ENCODE results near the gene CCK. TPM values are rescaled to one million over a fixed set of nuclear protein-coding genes. Genes with fewer than 3 reads are reported as not detected.
A peak's percentile ranks its signal among the peaks of the same experiment; 100 is the strongest.

CCK gene
- total RNA-seq, 1 donor from 2014 or later: not detected

DNA sequence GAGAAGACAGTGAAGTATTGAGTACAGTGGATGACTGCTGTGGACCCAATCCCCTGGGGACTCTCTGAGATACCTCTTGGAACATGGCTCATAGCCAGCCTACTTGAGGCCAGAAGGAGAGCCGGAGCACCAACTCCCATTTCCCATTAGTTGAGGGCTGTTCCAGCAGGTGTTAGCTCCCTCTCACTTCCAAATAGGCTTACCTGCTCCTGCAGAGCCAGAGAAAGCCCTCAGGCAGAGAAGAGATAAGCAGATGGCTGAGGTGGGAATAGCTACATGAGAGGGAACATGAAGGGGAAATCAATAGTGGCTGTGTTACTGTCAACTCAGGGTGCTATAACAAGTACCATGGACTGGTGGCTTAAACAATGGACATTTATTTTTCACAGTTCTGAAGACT, 4.6 kb upstream of the CCK start:
- DNase-seq (ENCODE audit: extremely low read depth, low read depth, low spot score): no peak

DNA sequence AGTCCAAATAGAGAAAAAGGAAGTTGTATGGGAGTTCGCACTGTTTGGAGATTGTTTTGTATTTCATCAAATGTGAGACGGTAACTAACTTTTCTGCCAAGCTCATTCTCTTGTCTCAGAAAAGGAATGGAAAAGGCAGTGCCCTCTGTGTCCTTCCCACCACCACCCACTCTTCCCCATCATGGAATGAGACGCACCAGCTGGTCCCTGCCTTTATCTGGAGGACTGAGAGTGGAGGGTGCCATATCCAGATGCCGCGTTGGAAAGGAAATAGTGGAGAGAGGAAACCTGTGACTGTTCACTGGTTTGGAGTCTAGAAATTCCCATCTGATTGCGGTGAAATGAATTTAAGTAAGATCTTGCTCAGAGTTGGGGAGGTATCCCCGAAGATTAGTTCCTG, 3.7 kb upstream of the CCK start:
- no peak for DNase-seq (ENCODE audit: extremely low read depth, low read depth, low spot score)

DNA sequence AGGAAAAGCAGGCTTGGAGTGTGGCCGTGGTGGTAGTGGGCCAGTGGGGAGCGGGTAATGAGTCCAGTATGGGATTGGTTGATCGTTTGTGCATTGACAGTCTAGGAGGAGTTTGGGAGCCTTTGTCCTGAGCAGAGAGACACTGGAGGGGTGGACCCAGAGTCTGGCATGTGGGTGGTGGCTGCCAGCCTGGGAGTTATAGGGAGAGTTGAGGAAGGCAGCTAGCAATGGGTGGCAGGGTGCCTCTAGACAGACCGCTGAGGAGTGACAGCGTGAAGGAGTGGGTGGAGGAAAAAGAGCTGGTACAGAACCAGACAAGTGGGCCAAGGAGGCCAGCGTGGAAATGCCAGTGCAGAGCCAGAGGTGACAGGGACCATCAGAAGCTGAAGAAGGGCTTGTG, 1.9 kb upstream of the CCK start:
- DNase-seq (ENCODE audit: extremely low read depth, low read depth, low spot score): no peak

DNA sequence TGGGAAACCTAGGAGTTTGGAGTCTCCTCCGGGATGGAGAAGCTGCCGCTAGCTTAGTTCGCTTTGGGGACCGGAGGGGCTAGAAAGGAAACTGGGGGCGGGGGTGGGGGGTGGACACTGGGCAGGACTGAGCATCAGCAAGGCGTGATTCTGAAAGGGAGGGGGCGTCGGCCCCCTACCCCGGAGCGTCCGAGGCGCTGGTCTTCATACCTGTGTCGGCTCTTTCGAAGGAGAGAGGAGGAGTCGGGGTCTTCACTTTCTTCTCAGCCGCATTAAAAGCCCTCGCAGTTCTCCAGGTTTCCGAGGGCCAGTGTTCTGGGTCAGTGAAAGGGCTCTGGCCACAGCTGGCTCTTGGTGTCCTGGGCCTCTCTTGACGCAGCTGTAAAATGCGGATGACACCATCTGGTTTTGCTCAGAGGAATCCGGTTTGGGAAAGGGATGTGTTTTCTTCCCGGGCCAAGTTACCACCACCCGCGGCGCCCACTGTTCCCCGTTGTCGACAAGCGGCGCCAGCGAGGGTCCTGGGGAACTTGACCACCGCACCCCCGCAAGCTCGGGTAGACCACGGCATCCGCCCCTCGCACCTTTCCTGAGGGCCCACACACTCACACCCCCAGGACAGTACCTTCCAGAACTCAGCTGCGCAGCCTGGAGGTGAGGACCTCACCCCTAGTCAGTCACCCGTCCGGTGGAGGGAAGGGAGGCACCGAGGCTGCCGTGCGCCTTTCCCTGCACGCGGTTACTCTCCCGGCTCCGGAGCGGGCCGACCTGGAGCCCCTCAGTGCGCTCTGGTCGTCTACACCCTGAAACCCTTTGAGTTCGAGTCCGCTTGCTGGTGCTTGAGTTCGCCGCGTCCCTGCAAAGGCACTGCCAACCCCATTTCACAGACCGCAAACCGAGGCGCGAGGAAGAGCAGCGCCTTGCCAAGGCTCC, 660 bp downstream of the CCK start:
- no peak for DNase-seq (ENCODE audit: extremely low read depth, low read depth, low spot score)

DNA sequence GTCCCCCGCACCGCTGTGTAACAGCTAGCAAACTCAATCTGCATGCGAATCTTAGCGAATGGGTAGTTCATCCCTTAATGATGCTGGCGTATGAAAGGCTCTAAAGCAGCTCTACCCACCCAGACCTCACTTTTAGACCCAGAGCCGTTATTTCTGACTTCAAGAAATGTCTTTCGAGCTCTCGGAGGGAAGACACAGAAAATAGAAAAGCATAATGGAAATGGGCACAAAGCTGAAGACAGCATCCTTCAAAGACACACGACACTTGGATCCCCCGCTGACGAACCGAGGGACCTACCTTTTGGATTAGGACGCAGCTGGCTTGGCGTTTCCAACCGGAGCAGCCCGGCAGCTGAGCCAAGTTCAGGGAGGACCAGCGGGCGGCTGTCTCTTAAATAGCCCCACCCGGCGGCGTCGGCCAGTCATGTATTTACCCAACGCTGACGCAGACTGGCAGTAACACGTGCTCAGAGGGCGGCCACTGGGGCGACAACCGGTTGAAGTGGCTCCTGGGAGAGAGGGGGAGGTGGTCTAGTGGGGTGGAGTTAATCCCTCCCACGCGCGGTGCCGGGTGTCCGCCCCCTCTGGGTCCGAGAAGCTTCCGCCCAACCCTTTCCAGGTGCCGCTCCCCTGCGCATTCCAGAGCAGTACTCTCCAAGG, 1.5 kb downstream of the CCK start:
- DNase-seq (ENCODE audit: extremely low read depth, low read depth, low spot score): no peak

DNA sequence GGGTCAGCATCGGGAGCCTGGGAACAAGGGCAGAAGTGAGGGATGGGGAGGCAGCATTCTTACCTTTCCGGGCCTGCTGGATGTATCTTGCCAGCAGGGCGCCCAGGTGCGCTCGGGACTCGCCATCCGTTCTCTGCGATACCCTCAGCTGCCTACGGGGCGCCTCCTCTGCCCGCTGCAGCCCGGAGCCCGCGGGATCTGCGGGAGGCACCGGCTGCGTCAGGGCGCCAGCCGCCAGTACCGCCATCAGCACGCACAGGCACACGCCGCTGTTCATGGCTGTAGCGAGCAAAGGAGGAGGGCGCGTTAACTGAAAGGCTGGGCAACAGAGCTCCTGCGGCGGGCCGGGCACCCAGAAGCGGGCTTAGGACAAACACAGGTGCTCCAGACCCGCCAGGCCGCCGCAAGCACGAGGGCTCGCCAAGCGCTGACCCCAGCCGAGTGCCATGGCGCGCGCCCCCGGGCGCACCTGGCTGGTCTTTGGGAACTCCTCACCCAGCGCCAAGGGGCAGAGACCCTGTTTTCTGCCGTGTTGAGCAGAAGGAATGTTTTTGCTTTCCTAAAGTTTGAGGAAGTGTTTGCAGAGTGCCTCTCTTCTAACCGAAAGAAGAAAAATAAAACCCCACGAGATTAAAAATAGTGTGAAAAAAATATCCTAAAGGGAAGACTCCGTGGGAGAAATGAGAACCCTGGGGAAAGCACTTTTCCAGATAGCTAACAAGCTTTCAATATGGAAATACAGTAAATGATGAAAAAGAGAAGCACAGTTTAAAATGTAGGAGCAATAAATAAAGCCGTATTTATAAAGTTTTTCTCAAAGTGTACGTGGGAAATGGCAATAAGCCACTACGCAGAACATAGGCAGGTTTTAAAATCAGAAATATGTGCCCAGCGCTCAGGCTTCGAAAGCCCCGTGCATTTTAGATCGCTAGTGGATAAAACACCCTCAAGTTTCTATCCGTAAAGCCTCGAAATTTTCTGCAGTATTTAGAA, 2.3 kb downstream of the CCK start:
- no peak for DNase-seq (ENCODE audit: extremely low read depth, low read depth, low spot score)

DNA sequence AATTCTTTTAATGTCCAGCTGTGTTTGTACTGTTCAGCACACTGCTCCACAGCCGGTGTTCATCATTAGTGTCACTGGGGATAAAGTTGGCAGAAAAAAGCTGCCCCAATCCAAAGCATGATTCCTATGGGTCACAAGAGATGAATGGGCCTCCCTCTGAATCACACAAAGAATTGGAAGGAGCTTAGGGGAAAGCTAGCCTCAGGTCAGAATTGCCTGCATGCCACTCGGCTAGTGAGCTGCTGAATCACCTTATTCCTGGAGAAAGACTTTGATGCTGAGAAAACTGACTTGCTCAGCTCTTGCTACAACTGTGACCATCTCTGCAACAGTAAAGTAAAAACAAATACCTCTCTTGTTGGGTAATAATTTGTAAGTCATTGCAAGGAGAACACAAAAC, 3.5 kb downstream of the CCK start:
- DNase-seq (ENCODE audit: extremely low read depth, low read depth, low spot score): no peak

DNA sequence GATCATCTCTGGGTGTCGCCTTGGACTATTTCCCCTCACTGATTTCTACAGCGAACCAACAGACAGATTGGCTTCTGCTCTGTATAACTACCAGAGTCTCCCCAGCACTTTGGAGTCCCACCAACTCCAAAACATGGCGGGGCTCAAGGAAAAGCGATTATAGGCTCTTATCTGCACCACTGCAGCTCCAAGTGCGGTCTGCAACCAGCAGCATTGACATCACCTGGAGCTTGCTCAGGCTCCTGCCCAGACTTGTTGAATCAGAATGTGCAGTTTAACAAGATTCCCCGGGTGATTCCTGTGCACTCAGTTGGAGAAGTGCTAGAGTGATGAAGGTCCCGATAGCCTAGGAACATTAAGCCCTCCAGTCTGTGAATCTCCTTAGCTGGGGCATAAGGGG, 9.0 kb downstream of the CCK start:
- no peak for DNase-seq (ENCODE audit: extremely low read depth, low read depth, low spot score)

DNA sequence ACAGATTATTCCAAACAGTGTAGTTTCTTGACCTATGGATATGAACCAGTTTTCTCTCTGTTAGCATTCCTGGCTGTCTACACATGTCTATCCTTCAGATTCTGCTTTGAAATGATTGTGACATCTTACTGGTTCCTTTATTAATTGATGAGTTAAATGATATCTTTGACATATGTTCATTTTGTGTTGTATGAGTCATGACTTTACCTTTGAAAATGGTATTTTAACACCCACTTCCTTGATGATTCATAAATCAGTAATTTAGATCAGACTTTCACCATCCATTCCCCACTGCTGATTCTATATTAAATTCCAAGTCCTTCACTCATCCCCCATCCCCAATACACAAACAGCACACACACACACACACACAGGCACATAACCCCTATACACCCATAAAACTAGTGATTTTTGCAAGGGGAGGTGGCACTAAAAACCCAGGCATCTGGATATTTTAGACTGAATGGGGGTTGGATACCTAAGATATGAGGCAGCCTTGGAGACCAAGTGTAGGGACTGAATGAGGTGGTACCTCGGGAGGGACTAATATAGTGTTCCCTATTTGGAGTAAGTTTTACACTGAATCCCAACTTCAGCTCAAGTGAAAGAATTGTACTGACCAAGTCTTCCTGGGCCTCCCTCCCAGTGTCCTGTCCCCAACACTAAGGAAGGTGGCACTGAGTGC, 9.7 kb downstream of the CCK start:
- no peak for DNase-seq (ENCODE audit: extremely low read depth, low read depth, low spot score)

DNA sequence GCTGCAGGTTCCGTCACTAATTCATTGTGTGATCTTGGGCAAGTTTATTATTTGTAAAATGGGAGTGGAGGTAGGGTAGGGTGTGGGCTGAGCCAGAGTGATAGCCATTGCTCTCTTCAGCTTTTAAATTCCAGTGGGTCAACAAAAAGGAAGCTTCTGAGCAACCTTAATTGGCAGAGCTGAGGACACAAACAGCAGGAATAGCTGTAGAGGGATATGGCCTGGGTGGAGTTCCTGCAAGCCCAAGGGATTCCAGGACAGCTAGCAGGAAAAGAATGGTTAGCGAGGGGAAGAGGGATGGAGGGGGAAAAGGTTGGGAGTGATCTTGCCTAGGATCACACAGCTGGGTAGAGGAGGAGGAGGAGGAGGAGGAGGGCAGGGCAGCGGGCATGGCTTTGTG, 11.4 kb downstream of the CCK start:
- no peak for DNase-seq (ENCODE audit: extremely low read depth, low read depth, low spot score)

DNA sequence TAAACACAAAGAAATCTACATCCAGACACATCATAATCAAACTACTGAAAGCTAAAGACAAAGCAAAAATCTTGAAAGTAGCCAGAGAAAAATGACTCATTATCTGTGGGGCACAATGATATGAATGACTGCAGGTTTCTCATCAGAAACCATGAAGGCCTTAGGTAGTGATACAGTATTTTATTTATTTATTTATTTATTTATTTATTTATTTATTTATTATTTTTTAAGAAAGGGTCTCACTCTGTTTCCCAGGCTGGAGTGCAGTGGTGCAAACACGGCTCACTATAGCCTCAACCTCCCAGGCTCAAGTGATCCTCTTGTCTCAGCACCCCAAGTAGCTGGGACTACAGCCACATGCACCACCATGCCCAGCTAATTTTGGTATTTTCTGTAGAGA, 15.2 kb downstream of the CCK start:
- no peak for DNase-seq (ENCODE audit: extremely low read depth, low read depth, low spot score)

DNA sequence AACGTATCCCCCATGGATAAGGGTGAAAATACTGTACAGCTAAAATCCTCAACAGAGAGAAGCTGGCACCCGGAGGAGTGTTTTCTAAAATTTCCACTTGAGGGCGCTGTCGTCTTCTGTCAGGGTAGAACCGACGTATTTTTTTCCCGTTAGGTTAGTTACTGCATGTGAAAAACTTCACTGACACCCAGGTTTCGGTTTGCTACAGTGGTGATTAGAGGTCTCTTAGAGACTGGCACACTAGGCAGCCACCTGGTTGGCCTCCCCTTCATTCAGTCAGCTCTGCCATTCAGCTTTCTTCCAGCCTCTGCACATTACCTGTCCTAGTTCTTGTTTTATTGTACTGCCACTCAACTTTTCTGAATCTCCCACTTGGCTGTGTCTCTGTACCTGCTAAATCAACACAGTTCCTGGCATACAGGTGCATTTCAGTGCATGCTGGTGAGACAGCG, 18.4 kb downstream of the CCK start:
- DNase-seq (ENCODE audit: extremely low read depth, low read depth, low spot score): peak; percentile 39

DNA sequence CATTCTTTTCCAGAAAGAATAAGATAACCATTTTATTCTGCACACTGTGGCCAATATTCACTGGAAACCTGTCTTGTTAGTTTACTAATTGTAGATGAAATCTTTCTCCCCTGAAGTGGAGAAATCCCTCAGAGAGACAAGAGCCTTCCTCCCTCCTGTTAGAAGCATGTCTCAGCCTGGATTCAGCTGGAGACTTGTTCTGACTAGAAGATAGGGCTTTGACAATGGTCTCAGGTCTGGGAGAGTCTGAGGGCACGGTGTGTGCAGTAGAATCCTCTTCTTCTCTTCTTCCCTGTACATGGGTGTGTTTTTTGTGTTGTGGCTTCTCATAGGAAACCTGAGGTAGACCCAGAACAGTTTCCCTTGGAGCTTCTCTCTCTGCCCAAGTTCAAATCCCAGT, 19.9 kb downstream of the CCK start:
- no peak for DNase-seq (ENCODE audit: extremely low read depth, low read depth, low spot score)

DNA sequence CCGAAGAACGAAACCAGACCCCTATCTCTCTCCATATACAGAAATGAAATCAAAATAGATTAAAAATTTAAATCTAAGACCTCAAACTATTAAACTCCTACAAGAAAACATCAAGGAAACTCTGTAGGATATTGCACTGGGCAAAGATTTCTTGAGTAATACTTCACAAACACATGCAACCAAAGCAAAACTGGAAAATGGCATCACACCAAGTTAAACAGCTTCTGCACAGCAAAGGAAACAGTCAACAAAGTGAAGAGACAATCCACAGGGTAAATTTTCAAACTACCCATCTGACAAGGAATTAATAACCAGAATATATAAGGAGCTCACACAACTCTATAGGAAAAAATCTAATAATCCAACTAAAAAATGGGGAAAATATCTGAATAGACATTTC, 29.4 kb downstream of the CCK start:
- DNase-seq (ENCODE audit: extremely low read depth, low read depth, low spot score): no peak

DNA sequence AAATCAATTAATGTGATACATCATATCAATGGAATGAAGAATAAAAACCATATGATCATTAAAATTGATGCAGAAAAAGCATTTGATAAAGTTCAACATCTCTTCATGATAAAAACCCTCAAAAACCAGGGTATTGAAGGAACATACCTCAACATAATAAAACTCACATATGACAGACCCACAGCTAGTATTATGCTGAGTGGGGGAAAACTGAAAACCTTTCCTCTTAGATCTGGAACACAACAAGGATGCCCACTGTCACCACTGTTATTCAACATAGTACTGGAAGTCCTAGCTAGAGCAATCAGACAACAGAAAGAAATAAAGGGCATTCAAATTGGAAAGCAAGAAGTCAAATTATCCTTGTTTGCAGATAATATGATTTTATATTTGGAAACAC, 30.5 kb downstream of the CCK start:
- DNase-seq (ENCODE audit: extremely low read depth, low read depth, low spot score): no peak

DNA sequence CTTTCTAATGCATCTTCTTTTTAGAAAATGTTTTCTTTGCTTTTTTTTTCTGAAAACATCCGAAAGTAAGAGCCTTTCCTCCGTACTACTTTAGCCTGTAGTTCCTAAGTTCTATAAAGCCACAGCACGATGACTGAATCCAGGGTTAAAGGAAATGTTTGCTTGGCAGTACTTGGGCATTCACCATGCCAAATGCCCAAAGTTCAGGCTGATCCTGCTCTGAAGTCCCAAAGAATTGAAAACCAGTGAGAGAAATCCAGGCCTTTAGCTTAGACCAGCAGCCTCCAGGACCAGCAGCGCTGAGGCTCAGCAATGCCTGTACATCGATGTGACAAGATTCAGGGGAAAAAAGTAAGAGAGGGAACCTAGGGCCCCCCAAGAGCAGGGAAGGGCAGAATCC, 35.1 kb downstream of the CCK start:
- no peak for DNase-seq (ENCODE audit: extremely low read depth, low read depth, low spot score)

DNA sequence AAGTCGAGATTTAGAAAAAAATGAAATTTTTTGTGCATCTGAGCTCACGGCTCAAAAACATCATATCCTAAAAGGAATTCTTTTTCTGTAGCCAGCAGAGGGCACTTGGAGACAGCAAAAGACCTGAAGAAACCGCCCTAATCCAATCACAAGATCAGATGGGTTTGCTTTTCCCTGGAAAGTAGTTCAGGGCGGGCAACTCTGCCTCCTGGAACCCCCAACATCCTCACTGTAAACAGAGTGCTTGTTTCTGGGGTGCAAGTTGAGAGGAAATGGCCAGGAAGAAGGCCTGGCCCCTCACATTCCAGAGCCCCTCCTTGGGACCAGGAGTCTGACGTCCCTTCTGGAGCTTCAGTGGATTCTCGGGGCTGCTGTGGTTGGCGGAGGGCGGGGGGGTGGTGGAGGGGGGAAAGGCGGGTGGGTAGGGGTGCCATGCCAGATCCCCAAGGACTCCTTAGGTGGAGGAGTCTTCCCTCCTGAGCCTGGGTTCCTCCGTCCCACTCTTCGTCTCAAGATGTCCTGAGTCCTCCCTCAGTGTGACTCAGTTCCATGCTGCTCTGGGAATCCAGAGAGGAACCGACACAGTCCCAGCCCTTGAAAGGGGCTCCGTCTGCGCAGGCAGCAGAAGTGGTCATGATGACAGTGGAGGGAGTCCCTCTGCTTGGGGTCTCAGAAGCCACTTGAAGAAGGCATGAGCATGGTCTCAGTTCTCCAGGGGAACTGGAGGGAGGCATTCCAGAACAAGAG, 35.9 kb downstream of the CCK start:
- DNase-seq (ENCODE audit: extremely low read depth, low read depth, low spot score): peak; percentile 16

DNA sequence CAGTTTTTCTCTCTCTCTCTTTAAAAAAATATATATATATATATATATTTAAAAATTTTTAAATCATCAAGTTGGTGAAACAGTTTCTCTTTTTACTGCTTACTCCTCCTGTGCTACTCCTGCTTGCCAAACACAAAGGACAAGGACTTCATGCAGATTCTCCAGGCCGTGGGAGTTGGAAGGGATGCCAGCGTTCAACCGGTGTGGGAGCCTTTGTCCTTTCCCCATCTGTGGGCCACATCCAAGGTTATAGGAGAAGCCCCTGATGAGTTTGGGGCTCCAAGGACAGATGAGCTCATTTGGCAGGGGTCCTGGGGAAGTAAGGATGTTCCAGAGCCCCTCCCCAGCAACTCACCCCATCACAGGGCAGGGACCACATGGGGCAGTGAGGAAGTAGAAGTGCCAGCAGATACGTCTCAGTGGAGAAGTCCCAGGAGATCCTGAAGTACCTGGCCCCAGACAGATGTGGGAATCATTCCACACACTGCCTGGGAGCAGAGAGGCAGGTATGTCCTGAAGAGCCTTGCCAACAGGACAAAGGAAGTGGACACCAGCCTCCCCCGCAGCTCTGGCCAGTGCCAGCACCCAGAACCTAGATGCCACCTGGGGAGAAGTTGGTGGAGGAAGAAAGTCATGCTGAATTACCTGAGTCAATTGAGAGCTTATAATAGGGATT, 36.6 kb downstream of the CCK start:
- no peak for DNase-seq (ENCODE audit: extremely low read depth, low read depth, low spot score)

DNA sequence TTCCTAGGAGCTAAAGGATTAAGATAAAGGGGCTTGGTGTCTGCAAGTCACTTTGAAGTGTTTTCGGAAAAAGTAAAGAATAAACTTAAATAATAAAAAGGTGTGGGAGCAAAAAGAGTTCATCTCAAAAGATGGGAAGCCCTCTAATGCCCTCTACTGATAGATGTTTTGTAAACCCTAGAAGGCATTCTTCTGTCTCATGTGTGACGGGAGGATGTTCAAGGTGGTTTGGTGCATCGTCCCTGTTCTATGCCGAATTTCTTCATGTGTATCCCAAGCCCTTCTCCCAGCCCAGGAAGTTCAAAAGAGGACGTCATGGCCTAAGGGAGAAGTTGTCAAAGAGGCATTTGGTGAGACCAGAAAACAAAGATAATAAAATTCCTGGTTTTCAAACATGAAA, 37.2 kb downstream of the CCK start:
- DNase-seq (ENCODE audit: extremely low read depth, low read depth, low spot score): no peak
